22Rv1 (cell line): ENCODE measurements around the gene SORBS1.

Experiments used
- CTCF ChIP-seq: fragments of 450-650 bp; IDR thresholded peaks from 2 replicates; pipeline ENCODE4 v1.5.1; 2017; ENCODE audit warnings: mild to moderate bottlenecking
- ZFX ChIP-seq: fragments of 450-650 bp; IDR thresholded peaks from 2 replicates; pipeline ENCODE4 v1.6.1; 2017; ENCODE audit warnings: antibody characterized with exemption, borderline replicate concordance

GRCh38 chr10:95511314-95511713 lies 49.9 kb downstream of the SORBS1 start:
- no peak for TF ChIP-seq CTCF
- TF ChIP-seq ZFX = no peak
